Adrenal gland (tissue), 12 donors: ENCODE results near the gene ZNF394. TPM values are rescaled to one million over a fixed set of nuclear protein-coding genes. Genes with fewer than 3 reads are reported as not detected.

ENCODE experiments used
- DNase-seq, 7 donors: peaks; one replicate each; pipeline ENCODE4 v3.0.0-alpha.2; 2019 to 2020
- H3K27ac ChIP-seq, 5 donors: fragments of 200-600 bp; sonication (generic) in 4 of 5; 1 replicate in 3 of 5; 2 replicates in 2 of 5; pipeline versions ENCODE4 v1.5.1 to v1.8.0; 2016 to 2020; ENCODE audit warnings: mild to moderate bottlenecking in 1 of 5
- H3K27me3 ChIP-seq: fragments of 200-600 bp; 2 replicates; pipeline ENCODE4 v1.8.0; 2021
- H3K36me3 ChIP-seq, 2 donors: fragments of 200-600 bp; replicated peaks in 1 of 2; 1 replicate in 1 of 2; 2 replicates in 1 of 2; pipeline versions ENCODE4 v1.5.1 to v1.8.0; 2018 to 2022
- H3K4me1 ChIP-seq, 2 donors: fragments of 200-600 bp; replicated peaks in 1 of 2; 1 replicate in 1 of 2; 2 replicates in 1 of 2; pipeline versions ENCODE4 v1.5.1 to v1.8.0; 2018 to 2021
- H3K4me3 ChIP-seq, 4 donors: fragments of 200-600 bp; sonication (generic) in 3 of 4; one replicate each; pipeline ENCODE4 v1.5.1; 2016 to 2018
- H3K9me3 ChIP-seq, 3 donors: fragments of 200-600 bp; sonication (generic) in 1 of 3; replicated peaks in 1 of 3; 1 replicate in 2 of 3; 2 replicates in 1 of 3; pipeline versions ENCODE4 v1.5.1 to v1.8.0; 2016 to 2021
- POLR2A ChIP-seq, 2 donors: fragments of 450-650 bp; IDR thresholded peaks; one replicate each; pipeline ENCODE4 v1.6.1; 2017; ENCODE audit warnings: antibody characterized with exemption in 2 of 2, mild to moderate bottlenecking in 2 of 2, moderate library complexity in 1 of 2
- WGBS, 4 donors: extraction: QIAGEN DNeasy Blood & Tissue Kit in 2 of 4; methylation state at CpG; one replicate each; pipeline versions ENCODE4 v1.1.5 to v1.1.7; 2013 to 2017; 5-methylcytosine and 5-hydroxymethylcytosine counted together
- intact Hi-C, 2 donors: fragments of 100-400 bp; cut with DNase I; formaldehyde crosslinking; loops; one replicate each; pipeline versions ENCODE4 v1.14.1 to v1.15.0; 2022 to 2023
- polyA plus RNA-seq, 3 donors: library from polyadenylated mRNA; stranded (reverse); fragments of 200-250 nt in 2 of 3; fragments of 350-450 nt in 1 of 3; fragmentation: Illumina TruSeq in 1 of 3; extraction: RNeasy Lipid Tissue Mini Kit (QIAGEN cat#74804) in 1 of 3; gene quantifications; one replicate each; pipeline ENCODE4 v1.2.3, GENCODE V29; 2013 to 2014
- total RNA-seq, 9 donors: library from RNA; depleted of rRNA in 4 of 9; stranded (reverse); fragments of >200 nt in 4 of 9; fragments of 120-200 nt in 1 of 9; fragmentation: NEBNext Ultra II Directional in 1 of 9; extraction: Animal tissue kit (Norgen Biotek cat#: 25700) in 1 of 9; gene quantifications; one replicate each; pipeline versions ENCODE4 v1.1.0 to v1.2.4, GENCODE V29; 2013 to 2023
- TF ChIP-seq, protein P1 (sequence below), 6 experiments: fragments of 450-650 bp in 4 of 6; fragments of 200-600 bp in 2 of 6; sonication (generic) in 1 of 6; IDR thresholded peaks; 1 replicate in 5 of 6; 2 replicates in 1 of 6; pipeline versions ENCODE4 v1.5.1 to v1.8.0; 2016 to 2021; ENCODE audit warnings: antibody characterized with exemption in 6 of 6, mild to moderate bottlenecking in 2 of 6, moderate library complexity in 1 of 6
- donor health status: healthy with polysubstance abuse.
- donor health status: Bipolar disorder and iron deficiency.
- donor health status: DM: yes; HTN: yes; CAD: no.
- donor health status: DM: no; HTN: no; CAD: no.
- donor health status: DM: no; HTN: no; CAD: no.
- donor health status: DM: yes; HTN: yes; CAD: no.

ZNF394 gene
- total and polyA plus RNA-seq, 12 donors: 10.5 to 31.0 (median 22.8) TPM

DNA sequence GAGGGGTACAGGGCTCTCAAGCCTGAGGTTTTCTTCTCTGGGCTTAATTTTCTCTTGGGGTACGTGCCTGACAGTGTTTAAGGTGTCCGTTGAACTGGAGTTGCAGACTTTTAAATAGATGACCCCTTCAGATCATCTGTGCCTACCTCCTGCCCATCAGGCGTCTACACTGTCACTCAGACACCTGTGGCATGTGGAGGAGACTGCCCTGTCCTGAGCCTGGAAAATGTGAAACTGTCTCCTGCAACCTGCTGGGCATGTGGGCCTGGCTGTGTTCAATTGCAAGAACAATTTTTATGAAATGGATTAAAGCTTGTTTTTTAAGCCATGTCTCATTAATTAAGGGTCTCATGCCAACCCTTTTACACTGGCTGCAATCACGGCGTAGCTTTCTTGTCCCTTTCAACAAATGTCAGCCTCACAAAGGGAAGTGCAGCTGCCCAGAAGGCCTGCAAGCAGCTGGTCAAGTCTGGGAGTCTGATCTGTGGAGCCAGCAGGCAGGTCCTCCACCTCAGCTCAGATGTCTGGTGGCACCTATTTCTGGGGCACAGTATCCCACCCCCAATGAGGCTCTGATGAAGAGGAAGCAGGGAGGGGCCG, 42.9 kb downstream of the ZNF394 start:
- Histone ChIP-seq H3K27me3 (no peaks in the 10 kb centered on the region), H3K36me3 (peaks cover 0 to 77% of the 10 kb centered on the region in 2 donors), H3K4me1 (peaks cover 11 to 18% of the 10 kb centered on the region in 2 donors), H3K4me3 (no peak overlapping the region), H3K9me3 (no peaks in the 10 kb centered on the region), H3K27ac (no peak overlapping the region)
- 77 to 94% (median 84%) methylated on average over 5 to 6 of the region's 6 CpGs for WGBS, 4 donors
- no peak for DNase-seq
- TF ChIP-seq, protein P1, sequence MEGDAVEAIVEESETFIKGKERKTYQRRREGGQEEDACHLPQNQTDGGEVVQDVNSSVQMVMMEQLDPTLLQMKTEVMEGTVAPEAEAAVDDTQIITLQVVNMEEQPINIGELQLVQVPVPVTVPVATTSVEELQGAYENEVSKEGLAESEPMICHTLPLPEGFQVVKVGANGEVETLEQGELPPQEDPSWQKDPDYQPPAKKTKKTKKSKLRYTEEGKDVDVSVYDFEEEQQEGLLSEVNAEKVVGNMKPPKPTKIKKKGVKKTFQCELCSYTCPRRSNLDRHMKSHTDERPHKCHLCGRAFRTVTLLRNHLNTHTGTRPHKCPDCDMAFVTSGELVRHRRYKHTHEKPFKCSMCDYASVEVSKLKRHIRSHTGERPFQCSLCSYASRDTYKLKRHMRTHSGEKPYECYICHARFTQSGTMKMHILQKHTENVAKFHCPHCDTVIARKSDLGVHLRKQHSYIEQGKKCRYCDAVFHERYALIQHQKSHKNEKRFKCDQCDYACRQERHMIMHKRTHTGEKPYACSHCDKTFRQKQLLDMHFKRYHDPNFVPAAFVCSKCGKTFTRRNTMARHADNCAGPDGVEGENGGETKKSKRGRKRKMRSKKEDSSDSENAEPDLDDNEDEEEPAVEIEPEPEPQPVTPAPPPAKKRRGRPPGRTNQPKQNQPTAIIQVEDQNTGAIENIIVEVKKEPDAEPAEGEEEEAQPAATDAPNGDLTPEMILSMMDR (IDR thresholded peaks at IDR 0.05): no peak
- TF ChIP-seq POLR2A (IDR thresholded peaks at IDR 0.05): no peak
- intact Hi-C loops: no loop called here

DNA sequence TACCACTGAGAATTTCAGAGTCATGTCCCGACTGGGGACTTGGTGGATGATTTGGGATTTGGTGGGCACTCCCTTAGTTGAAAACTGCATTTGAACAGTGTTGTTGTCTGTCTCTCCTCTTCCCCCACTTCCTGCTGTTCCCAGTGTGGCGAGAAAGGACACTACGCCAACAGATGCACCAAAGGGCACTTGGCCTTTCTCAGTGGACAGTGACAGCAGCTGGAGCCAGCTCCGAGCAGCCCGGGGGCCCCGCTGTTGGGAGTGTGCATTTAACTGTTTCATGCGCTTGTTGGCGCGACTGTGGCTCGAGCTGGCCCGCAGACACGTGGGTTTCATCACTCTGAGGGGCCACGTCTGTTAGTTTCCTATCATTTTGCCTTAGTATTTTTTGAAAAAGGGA, 43.8 kb downstream of the ZNF394 start:
- H3K27me3 ChIP-seq: no peaks in the 10 kb centered on the region
- intact Hi-C loops: no loop called here
- peaks cover 11 to 18% of the 10 kb centered on the region in 2 donors for H3K4me1 ChIP-seq
- H3K4me3 ChIP-seq: no peak overlapping the region
- DNase-seq: no peak
- WGBS, 4 donors: 74 to 82% (median 78%) methylated on average over 10 to 13 of the region's 13 CpGs
- TF ChIP-seq, protein P1 (IDR thresholded peaks at IDR 0.05): no peak
- TF ChIP-seq POLR2A (IDR thresholded peaks at IDR 0.05): no peak
- no peak overlapping the region for H3K27ac ChIP-seq
- H3K36me3 ChIP-seq: peaks cover 0 to 82% of the 10 kb centered on the region in 2 donors
- no peaks in the 10 kb centered on the region for H3K9me3 ChIP-seq

DNA sequence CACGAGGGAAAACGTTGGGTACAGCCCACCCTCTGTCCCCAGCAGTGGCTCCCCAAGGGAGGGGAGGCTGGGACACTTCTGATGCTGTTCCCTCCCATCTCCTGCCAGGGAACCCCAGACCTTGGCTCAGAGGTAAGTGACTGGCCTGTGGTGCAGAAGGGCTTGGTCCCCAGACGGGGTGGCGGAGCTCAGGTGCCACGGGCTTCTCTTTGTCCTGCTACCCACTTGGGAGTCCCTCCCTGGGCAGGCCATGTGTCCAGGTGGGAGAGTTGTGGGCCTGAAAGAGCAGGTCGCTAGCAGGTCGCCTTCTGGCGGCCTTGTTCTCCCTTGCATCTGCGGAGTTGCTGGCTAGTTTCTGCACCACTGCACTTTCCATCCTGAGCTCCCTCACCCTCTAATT, 44.2 kb downstream of the ZNF394 start:
- Histone ChIP-seq H3K9me3 (no peaks in the 10 kb centered on the region), H3K4me1 (peaks cover 11 to 16% of the 10 kb centered on the region in 2 donors), H3K36me3 (peaks cover 0 to 86% of the 10 kb centered on the region in 2 donors), H3K27me3 (no peaks in the 10 kb centered on the region), H3K4me3 (no peak overlapping the region), H3K27ac (no peak overlapping the region)
- intact Hi-C loops: no loop called here
- WGBS, 4 donors: 74 to 83% (median 80%) methylated on average over 5 to 9 of the region's 9 CpGs
- no peak for DNase-seq
- TF ChIP-seq, protein P1 (IDR thresholded peaks at IDR 0.05): no peak
- no peak for TF ChIP-seq POLR2A (IDR thresholded peaks at IDR 0.05)

DNA sequence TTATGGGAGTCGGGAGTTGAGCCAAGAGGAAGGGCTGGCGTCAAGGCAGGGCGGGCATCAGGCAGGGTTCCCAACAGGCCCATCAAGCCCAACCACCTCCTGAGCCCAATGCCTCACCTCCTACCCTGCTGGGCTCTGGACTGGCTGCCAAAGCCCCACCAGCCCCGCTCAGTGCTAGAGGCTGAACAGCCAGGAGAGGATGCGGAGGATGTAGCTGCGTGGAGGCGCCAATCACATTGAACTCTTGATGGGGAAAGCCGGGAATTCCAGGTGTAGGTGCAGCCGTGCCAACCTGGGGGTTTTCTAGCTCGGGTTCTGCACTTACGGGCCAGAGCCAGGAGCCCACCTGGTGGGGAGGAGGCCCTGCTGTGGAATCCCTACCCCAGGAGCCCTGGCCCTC, 47.0 kb downstream of the ZNF394 start:
- no peaks in the 10 kb centered on the region for H3K27me3 ChIP-seq
- no peaks in the 10 kb centered on the region for H3K4me1 ChIP-seq
- no peak for DNase-seq
- WGBS, 4 donors: 80 to 95% (median 86%) methylated on average over 2 to 11 of the region's 11 CpGs
- no peak overlapping the region for H3K27ac ChIP-seq
- H3K9me3 ChIP-seq: no peaks in the 10 kb centered on the region
- H3K36me3 ChIP-seq: peaks cover 0 to 88% of the 10 kb centered on the region in 2 donors
- intact Hi-C loops: no loop called here
- no peak for TF ChIP-seq POLR2A (IDR thresholded peaks at IDR 0.05)
- TF ChIP-seq, protein P1 (IDR thresholded peaks at IDR 0.05): no peak
- H3K4me3 ChIP-seq: no peak overlapping the region
